Lung (tissue), 12 donors: ENCODE results near the gene TPPP2. TPM values are rescaled to one million over a fixed set of nuclear protein-coding genes. Genes with fewer than 3 reads are reported as not detected.
"Not testable (repeated sequence)": the region's sequence is repeated elsewhere in the genome, so short reads cannot be mapped to it uniquely, and the experiment has no call there.

Experiments used
- ATAC-seq: fragments of 200-7000 bp; cut with Tn5 transposase; one replicate; pipeline ENCODE4 v1.9.1; 2020; ENCODE audit warnings: moderate number of reproducible peaks; ENCODE audit not compliant: insufficient read depth, low FRiP score
- DNase-seq, 3 donors: peaks; one replicate each; pipeline ENCODE4 v3.0.0-alpha.2; 2013 to 2017
- H3K27ac ChIP-seq, 2 donors: one replicate each; pipeline ENCODE4 v1.5.1; 2013; ENCODE audit warnings: mild to moderate bottlenecking in 2 of 2, moderate library complexity in 2 of 2, control low read depth in 1 of 2, inconsistent platforms in 1 of 2, low read depth in 1 of 2, low read length in 1 of 2
- H3K27me3 ChIP-seq, 3 donors: one replicate each; pipeline ENCODE4 v1.5.1; 2013; ENCODE audit warnings: low read length in 2 of 3; ENCODE audit not compliant: control insufficient read depth in 3 of 3, insufficient read depth in 3 of 3
- H3K36me3 ChIP-seq, 4 donors: one replicate each; pipeline ENCODE4 v1.5.1; 2013; ENCODE audit warnings: low read length in 4 of 4, mild to moderate bottlenecking in 1 of 4, moderate library complexity in 1 of 4; ENCODE audit not compliant: control insufficient read depth in 4 of 4, insufficient read depth in 4 of 4
- H3K4me1 ChIP-seq, 5 donors: one replicate each; pipeline ENCODE4 v1.5.1; 2013; ENCODE audit warnings: low read length in 5 of 5, mild to moderate bottlenecking in 2 of 5, moderate library complexity in 1 of 5; ENCODE audit not compliant: control insufficient read depth in 5 of 5, insufficient read depth in 5 of 5
- H3K4me3 ChIP-seq: one replicate; pipeline ENCODE4 v1.5.1; 2013; ENCODE audit warnings: mild to moderate bottlenecking, control low read depth, moderate library complexity
- H3K9ac ChIP-seq, 2 donors: one replicate each; pipeline ENCODE4 v1.5.1; 2013; ENCODE audit warnings: low read length in 2 of 2, control low read depth in 1 of 2; ENCODE audit not compliant: insufficient read depth in 1 of 2
- H3K9me3 ChIP-seq, 4 donors: one replicate each; pipeline ENCODE4 v1.5.1; 2013; ENCODE audit warnings: low read length in 3 of 4, mild to moderate bottlenecking in 1 of 4, moderate library complexity in 1 of 4; ENCODE audit not compliant: control insufficient read depth in 4 of 4, insufficient read depth in 3 of 4
- WGBS, 2 donors: extraction: QIAGEN DNeasy Blood & Tissue Kit; methylation state at CpG; one replicate each; pipeline ENCODE4 v1.1.7; 2013; 5-methylcytosine and 5-hydroxymethylcytosine counted together
- polyA plus RNA-seq, 2 donors: library from polyadenylated mRNA; stranded (reverse); fragments of 200-250 nt; gene quantifications; one replicate each; pipeline ENCODE4 v1.2.1, GENCODE V29; 2013
- total RNA-seq, 2 donors: library from RNA; depleted of rRNA in 1 of 2; stranded (reverse); fragments of >200 nt in 1 of 2; gene quantifications; one replicate each; pipeline ENCODE4 v1.2.1, GENCODE V29; 2014 to 2021
- TF ChIP-seq, protein P1 (sequence below): IDR thresholded peaks from 2 replicates; pipeline ENCODE4 v1.5.1; 2012; ENCODE audit warnings: mild to moderate bottlenecking; ENCODE audit errors: control extremely low read depth, extremely low read depth
- donor health status: control.
- donor health status: control.
- donor health status: Bipolar disorder and iron deficiency.
- donor health status: healthy.
- donor health status: DM: yes; HTN: yes; CAD: no.

TPPP2 gene
- total and polyA plus RNA-seq, 4 donors, result 0.65 TPM; not detected in 3

DNA sequence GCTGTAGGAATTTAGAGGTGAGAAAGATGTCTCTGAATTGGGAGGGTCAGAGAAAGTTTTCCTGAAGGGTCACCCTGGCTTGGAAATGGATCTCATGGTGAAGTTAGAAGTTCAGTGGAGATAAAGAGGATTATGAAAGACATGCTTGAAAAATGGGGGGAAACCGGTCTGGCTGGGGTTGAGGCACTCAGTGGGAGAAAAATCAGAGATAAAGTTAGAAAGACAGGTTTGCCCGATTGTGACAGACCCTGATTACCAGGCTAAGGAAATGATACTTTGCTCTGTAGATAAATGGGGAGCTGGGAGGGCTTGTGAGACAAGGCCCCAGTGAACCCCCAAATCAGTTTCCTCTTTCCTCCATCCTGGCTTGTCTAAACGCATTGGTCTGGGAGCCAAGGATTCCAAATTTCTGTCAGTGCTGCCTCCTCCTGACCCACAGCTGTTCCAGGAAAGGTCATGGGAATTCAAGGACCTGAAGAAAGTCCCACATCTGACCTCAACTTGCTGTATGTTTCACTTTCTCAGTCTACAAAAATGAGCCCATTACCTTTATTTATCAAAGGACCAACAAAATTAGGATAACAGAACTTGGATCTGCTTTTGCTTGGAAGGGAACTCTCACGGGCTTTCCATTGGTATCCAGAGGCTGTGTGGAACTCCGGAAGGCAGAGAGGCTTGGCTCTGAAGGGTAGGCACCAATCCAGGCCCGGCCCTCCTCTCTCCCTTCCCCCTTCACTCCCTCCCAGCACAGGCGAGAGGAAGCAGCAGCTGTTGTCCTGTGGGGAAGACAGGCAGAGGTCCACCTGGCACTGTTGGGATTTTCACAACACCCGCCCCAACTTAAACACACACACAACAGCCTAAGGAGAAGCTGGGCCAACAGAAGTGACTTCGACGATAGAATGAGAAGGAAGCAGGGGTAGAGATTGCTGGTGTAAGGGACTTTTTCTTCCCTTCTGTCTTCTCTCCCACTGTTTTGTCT lies 8.7 kb downstream of the TPPP2 start:
- Histone ChIP-seq H3K27ac (peak overlapping the region; percentile 68 to 71), H3K27me3 (no peaks in the 10 kb centered on the region), H3K4me3 (no peak overlapping the region), H3K36me3 (no peaks in the 10 kb centered on the region), H3K9me3 (no peaks in the 10 kb centered on the region), H3K4me1 (peaks cover 7 to 26% (median 22%) of the 10 kb centered on the region in 5 donors), H3K9ac (peak overlapping the region in 1 of 2 donors; percentile 61)
- DNase-seq (peak; percentile 89 to 98 (median 94)), ATAC-seq (peak; percentile 15)
- TF ChIP-seq, protein P1, sequence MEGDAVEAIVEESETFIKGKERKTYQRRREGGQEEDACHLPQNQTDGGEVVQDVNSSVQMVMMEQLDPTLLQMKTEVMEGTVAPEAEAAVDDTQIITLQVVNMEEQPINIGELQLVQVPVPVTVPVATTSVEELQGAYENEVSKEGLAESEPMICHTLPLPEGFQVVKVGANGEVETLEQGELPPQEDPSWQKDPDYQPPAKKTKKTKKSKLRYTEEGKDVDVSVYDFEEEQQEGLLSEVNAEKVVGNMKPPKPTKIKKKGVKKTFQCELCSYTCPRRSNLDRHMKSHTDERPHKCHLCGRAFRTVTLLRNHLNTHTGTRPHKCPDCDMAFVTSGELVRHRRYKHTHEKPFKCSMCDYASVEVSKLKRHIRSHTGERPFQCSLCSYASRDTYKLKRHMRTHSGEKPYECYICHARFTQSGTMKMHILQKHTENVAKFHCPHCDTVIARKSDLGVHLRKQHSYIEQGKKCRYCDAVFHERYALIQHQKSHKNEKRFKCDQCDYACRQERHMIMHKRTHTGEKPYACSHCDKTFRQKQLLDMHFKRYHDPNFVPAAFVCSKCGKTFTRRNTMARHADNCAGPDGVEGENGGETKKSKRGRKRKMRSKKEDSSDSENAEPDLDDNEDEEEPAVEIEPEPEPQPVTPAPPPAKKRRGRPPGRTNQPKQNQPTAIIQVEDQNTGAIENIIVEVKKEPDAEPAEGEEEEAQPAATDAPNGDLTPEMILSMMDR, result no peak
- 28 to 49% methylated on average over 10 of the region's 10 CpGs for WGBS, 2 donors

DNA sequence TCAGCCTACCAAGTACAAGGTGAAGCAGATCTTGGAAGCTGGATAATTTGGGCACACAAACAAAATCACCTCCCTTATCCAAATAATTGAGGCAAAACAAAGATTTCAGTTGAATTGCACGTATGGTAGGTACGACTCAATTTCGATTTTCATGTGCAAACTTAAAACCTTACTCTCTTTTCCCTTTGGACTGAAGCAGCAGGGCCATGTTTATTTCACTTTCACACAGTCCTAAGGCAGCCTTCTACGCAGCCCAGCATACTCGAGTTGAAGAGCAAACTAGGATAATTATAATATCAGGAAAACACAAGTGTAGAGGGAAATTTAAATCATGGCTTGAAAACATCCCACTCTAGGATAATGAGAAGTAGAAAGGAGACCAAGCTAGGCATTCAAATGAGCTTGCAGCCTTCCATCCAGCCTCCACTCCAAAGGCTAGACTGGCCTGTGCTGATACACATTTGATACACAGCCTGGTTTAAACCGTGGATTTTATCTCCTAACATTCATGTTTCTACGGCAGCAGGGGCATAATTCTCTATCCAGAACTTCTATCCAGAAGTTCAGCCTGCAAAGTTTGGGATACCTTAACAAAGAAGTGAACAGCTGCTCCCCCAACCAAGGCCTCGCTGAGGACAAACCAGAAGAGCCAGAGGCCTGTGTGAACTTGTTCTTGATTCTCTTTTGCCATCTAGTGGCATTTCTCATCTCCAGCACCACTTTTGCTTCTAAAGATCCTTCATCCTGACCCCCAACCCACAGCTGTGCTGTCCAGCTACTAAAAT lies 9.8 kb downstream of the TPPP2 start:
- ATAC-seq (no peak), DNase-seq (peak; percentile 68 to 91 (median 88))
- H3K4me3 ChIP-seq, result no peak overlapping the region
- WGBS, 2 donors, result 49 to 61% methylated on average over 8 of the region's 8 CpGs
- peaks cover 12 to 26% (median 23%) of the 10 kb centered on the region in 5 donors for H3K4me1 ChIP-seq
- H3K27ac ChIP-seq, result peak overlapping the region; percentile 68 to 71
- no peaks in the 10 kb centered on the region for H3K27me3 ChIP-seq
- TF ChIP-seq, protein P1, result peak; percentile 45
- peak overlapping the region in 1 of 2 donors; percentile 61 for H3K9ac ChIP-seq
- peaks cover 0 to 2% (median 0%) of the 10 kb centered on the region in 4 donors for H3K9me3 ChIP-seq
- H3K36me3 ChIP-seq, result no peaks in the 10 kb centered on the region

DNA sequence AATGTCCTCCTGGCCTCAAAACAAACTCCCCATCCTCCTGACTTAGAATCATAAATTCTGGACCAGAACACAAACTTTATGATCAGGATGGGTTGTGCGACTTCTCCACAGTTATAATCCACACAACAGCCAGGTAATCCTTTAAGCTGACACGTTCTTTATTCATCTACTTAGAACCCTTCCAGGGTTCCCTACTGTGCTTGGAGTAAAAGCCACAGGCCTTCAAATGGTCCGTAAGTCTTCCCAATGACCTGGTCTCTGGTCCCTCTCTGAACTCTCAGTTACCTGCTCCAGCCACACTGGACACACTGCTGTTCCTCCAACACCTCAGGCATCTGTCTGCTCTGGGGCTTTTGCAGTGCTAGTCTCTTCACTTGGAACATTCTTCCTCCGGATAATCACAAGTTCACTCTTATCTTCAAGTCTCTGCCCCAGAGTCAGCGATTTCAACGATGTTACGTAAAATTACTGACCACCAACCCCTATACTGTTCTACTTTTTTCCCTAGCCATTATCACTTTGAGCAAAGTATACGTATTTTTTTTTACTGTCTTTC lies 10.4 kb downstream of the TPPP2 start:
- TF ChIP-seq, protein P1, result no peak
- no peaks in the 10 kb centered on the region for H3K36me3 ChIP-seq
- no peak overlapping the region for H3K4me3 ChIP-seq
- no peak for ATAC-seq
- peaks cover 12 to 26% (median 23%) of the 10 kb centered on the region in 5 donors for H3K4me1 ChIP-seq
- H3K9ac ChIP-seq, result no peak overlapping the region
- no peak overlapping the region for H3K27ac ChIP-seq
- 77 to 83% methylated on average over 8 of the region's 8 CpGs for WGBS, 2 donors
- no peak for DNase-seq
- peaks cover 0 to 2% (median 0%) of the 10 kb centered on the region in 4 donors for H3K9me3 ChIP-seq
- no peaks in the 10 kb centered on the region for H3K27me3 ChIP-seq

DNA sequence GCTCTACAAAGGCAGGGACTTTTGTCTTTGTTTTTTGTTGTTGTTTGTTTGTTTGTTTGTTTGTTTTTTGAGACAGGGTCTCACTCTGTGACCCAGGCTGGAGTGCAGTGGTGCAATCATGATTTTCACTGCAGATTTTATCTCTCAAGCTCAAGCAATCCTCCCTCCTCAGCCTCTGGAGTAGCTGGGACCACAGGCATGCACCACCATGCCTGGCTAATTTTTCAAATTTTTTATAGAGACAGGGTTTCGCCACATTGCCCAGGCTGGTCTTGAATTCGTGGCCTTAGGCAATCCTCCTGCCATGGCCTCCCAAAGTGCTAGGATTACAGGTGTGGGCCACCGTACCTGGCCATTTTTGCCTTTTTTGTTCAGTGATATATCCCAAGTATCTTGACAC lies 10.9 kb downstream of the TPPP2 start:
- not testable (repeated sequence) for H3K27ac ChIP-seq, DNase-seq, H3K9me3 ChIP-seq, H3K36me3 ChIP-seq, ATAC-seq, H3K27me3 ChIP-seq, H3K9ac ChIP-seq, H3K4me3 ChIP-seq
- peaks cover 12 to 26% (median 23%) of the 10 kb centered on the region in 5 donors for H3K4me1 ChIP-seq
- WGBS, 2 donors, result 83 to 86% methylated on average over 3 of the region's 3 CpGs
